Esophagus (tissue), 2 donors: ENCODE measurements around the gene EFCAB12. TPM values are rescaled to one million over a fixed set of nuclear protein-coding genes. Genes with fewer than 3 reads are reported as not detected.
"Not testable (repeated sequence)": the region's sequence is repeated elsewhere in the genome, so short reads cannot be mapped to it uniquely, and the experiment has no call there.

ENCODE experiments used
- H3K27ac ChIP-seq, 2 donors: one replicate each; pipeline ENCODE4 v1.5.1; 2013; ENCODE audit warnings: low read depth in 2 of 2, mild to moderate bottlenecking in 2 of 2, inconsistent platforms in 1 of 2, low read length in 1 of 2, moderate library complexity in 1 of 2
- H3K27me3 ChIP-seq, 2 donors: one replicate each; pipeline ENCODE4 v1.6.1; 2013; ENCODE audit warnings: low read length in 2 of 2, control low read depth in 1 of 2, mild to moderate bottlenecking in 1 of 2; ENCODE audit not compliant: insufficient read depth in 2 of 2, control insufficient read depth in 1 of 2
- H3K36me3 ChIP-seq, 2 donors: one replicate each; pipeline ENCODE4 v1.6.1; 2013; ENCODE audit warnings: low read length in 1 of 2; ENCODE audit not compliant: control insufficient read depth in 2 of 2, insufficient read depth in 2 of 2
- H3K4me1 ChIP-seq, 2 donors: one replicate each; pipeline ENCODE4 v1.6.1; 2013; ENCODE audit warnings: low read length in 1 of 2; ENCODE audit not compliant: control insufficient read depth in 2 of 2, insufficient read depth in 2 of 2
- H3K4me3 ChIP-seq, 2 donors: one replicate each; pipeline ENCODE4 v1.5.1; 2013; ENCODE audit warnings: low read length in 2 of 2, mild to moderate bottlenecking in 2 of 2, low read depth in 1 of 2, moderate library complexity in 1 of 2
- H3K9me3 ChIP-seq, 2 donors: one replicate each; pipeline ENCODE4 v1.6.1; 2013; ENCODE audit warnings: mild to moderate bottlenecking in 2 of 2, low read depth in 1 of 2, low read length in 1 of 2, moderate library complexity in 1 of 2; ENCODE audit not compliant: control insufficient read depth in 2 of 2, insufficient read depth in 1 of 2
- WGBS, 2 donors: extraction: QIAGEN DNeasy Blood & Tissue Kit; methylation state at CpG; one replicate each; pipeline ENCODE4 v1.1.7; 2013; 5-methylcytosine and 5-hydroxymethylcytosine counted together
- polyA plus RNA-seq, 2 donors: library from polyadenylated mRNA; stranded (reverse); fragments of 200-250 nt; gene quantifications; one replicate each; pipeline ENCODE4 v1.2.3, GENCODE V29; 2013
- donor health status: healthy with polysubstance abuse.
- donor health status: Bipolar disorder and iron deficiency.

EFCAB12 gene
- polyA plus RNA-seq, 2 donors = 0.02 to 0.08 TPM

DNA sequence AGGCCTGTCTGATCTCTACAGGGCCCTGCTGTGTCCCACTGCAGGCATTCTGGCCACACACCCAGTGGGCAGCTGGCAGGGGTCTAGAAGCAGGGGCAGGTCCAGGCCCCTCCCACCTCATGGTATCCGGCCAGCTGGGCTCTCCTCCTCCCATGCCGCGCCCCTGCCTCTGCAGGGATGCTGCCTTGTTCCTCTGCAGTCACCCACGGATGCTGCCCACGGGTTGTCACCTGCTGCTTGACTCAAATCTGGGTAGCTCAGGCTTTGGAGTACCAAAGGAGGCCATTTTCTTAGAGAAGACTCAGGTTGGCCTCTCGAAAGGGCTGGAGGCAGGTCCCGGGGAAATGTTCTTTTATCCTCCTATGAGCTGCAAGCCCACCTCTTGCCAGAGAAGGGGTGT is 25.0 kb downstream of the EFCAB12 start:
- H3K27ac ChIP-seq = no peak overlapping the region
- 74 to 83% methylated on average over 7 of the region's 7 CpGs for WGBS, 2 donors
- H3K9me3 ChIP-seq = no peaks in the 10 kb centered on the region

DNA sequence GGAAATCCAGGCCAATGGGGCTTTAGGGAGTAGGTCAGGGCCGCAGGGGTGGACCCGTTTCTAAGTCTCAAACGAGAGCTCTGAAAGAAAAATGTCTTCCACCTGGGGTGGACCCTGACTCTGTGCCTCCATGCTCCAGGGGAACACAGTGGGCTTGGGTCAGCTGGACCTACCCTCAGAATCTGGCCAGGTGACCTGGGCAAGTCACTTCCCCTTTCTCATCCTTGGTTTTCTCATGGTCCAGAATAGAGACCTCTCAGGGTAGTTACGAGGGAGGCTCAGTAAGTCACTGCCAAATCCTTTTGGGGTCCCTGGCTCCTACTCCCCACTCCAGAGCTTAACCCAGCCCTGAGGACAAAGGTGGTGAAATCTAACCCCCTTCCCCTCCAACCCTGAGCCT is 25.8 kb downstream of the EFCAB12 start:
- Histone ChIP-seq H3K9me3 (no peaks in the 10 kb centered on the region), H3K36me3 (no peaks in the 10 kb centered on the region), H3K4me1 (peaks cover 0 to 4% of the 10 kb centered on the region in 2 donors), H3K27me3 (no peaks in the 10 kb centered on the region), H3K27ac (no peak overlapping the region), H3K4me3 (no peak overlapping the region)
- WGBS, 2 donors = 83 to 90% methylated on average over 4 of the region's 4 CpGs

More for the DNA sequence above, 25.0 kb downstream of the EFCAB12 start:
- Histone ChIP-seq H3K36me3 (no peaks in the 10 kb centered on the region), H3K27me3 (no peaks in the 10 kb centered on the region), H3K4me1 (no peaks in the 10 kb centered on the region), H3K4me3 (no peak overlapping the region)

DNA sequence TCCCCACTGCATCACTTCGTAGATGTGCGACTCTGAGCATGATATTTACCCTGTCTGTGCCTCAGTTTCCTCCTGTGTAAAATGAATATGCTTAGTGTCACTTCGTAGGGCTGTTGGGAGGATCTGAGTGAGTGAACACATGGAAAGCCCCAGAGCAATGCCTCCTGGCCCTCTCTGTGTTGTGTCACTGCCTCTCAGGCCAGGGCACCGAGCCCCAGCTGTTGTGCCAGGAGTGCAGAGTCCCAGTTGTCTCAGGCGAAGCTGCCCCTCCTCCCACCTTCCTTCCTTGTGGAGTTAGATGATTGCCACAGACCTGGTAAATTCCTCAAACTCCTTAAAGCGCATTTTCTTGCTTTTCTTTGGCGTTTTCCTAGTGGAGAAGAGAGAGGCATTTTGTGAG is 26.2 kb downstream of the EFCAB12 start:
- no peaks in the 10 kb centered on the region for H3K9me3 ChIP-seq
- peaks cover 0 to 4% of the 10 kb centered on the region in 2 donors for H3K4me1 ChIP-seq
- 78 to 82% methylated on average over 7 of the region's 7 CpGs for WGBS, 2 donors
- no peak overlapping the region for H3K27ac ChIP-seq
- H3K27me3 ChIP-seq = no peaks in the 10 kb centered on the region
- no peak overlapping the region for H3K4me3 ChIP-seq
- H3K36me3 ChIP-seq = no peaks in the 10 kb centered on the region

DNA sequence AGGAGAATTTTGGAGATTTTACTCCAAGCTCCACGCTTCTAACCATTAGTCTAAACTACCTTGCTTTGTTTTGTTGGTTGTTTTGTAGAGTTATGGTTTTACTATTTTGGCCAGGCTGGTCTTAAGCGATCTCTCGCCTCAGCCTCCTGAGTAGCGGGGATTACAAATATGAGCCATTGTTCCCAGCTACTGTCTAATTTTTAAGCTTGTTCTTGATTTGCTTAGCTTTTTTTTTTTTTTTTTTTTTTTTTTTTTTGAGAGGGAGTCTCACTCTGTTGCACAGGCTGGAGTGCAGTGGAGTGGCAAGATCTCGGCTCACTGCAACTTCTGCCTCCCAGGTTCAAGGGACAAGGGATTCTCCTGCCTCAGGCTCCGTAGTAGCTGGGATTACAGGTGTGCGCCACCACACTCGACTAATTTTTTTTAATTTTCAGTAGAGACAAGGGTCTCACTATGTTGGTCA is 28.5 kb downstream of the EFCAB12 start:
- Histone ChIP-seq H3K4me3 (peak overlapping the region in 1 of 2 donors; percentile 81), H3K27me3 (no peaks in the 10 kb centered on the region), H3K4me1 (peaks cover 3 to 7% of the 10 kb centered on the region in 2 donors), H3K27ac (no peak overlapping the region), H3K36me3 (no peaks in the 10 kb centered on the region), H3K9me3 (no peaks in the 10 kb centered on the region)
- WGBS, 2 donors = 44 to 54% methylated on average over 8 of the region's 8 CpGs

DNA sequence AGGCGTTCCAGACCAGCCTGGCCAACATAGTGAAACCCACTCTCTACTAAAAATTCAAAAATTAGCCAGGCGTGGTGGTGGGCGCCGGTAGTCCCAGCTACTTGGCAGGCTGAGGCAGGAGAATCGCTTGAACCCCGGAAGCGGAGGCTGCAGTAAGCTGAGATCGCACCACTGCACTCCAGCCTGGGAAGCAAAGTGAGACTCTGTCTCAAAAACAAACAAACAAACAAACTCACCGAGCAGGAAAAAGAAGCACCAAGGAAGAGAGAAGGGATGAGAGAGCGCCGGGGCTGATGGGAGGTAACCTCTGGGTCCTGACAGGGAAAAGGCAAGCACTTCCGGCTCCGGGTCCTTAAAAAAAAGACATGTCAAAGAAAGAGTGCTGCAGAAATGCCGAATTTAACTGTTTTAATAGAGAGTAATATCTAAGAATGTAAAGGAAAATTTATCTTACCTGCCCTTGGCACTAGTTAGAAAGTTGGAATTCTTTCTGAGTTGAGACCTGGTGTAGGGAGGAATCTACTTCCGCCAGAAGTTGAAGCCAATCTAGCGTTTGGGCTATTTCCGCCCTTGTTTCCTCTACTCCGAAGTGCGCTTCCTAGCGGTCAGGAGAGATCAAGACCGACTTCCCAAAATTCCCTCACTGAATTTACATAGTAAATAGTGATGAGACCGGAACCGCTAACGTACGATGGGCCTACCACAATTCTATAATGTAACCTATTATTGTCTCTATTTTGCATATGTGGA is 29.1 kb downstream of the EFCAB12 start:
- H3K27me3 ChIP-seq = no peaks in the 10 kb centered on the region
- peaks cover 6 to 7% of the 10 kb centered on the region in 2 donors for H3K4me1 ChIP-seq
- 0% methylated on average over 25 of the region's 25 CpGs for WGBS, 2 donors
- peak overlapping the region; percentile 72 to 81 for H3K4me3 ChIP-seq
- H3K27ac ChIP-seq = peak overlapping the region; percentile 60 to 76
- no peaks in the 10 kb centered on the region for H3K9me3 ChIP-seq
- H3K36me3 ChIP-seq = no peaks in the 10 kb centered on the region

DNA sequence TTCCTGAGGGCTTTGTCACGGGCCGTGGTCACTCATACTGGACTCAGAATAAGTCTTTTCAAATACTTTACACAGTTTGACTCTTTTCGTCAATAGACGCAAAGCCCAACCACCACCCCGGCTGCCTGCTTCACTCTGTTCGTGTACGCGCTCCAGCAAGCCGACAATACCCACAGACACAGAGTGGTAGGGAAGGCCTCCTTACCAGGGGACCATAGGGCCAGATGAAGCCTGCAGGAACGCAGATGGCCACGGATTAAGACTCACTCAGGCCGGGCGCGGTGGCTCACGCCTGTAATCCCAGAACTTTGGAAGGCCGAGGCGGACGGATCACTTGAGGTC is 29.7 kb downstream of the EFCAB12 start:
- WGBS, 2 donors = 1 to 2% methylated on average over 18 of the region's 18 CpGs
- no peaks in the 10 kb centered on the region for H3K9me3 ChIP-seq
- H3K4me1 ChIP-seq = peaks cover 7% of the 10 kb centered on the region in 2 donors
- peak overlapping the region; percentile 72 to 81 for H3K4me3 ChIP-seq
- peak overlapping the region; percentile 60 to 76 for H3K27ac ChIP-seq
- no peaks in the 10 kb centered on the region for H3K27me3 ChIP-seq
- no peaks in the 10 kb centered on the region for H3K36me3 ChIP-seq

DNA sequence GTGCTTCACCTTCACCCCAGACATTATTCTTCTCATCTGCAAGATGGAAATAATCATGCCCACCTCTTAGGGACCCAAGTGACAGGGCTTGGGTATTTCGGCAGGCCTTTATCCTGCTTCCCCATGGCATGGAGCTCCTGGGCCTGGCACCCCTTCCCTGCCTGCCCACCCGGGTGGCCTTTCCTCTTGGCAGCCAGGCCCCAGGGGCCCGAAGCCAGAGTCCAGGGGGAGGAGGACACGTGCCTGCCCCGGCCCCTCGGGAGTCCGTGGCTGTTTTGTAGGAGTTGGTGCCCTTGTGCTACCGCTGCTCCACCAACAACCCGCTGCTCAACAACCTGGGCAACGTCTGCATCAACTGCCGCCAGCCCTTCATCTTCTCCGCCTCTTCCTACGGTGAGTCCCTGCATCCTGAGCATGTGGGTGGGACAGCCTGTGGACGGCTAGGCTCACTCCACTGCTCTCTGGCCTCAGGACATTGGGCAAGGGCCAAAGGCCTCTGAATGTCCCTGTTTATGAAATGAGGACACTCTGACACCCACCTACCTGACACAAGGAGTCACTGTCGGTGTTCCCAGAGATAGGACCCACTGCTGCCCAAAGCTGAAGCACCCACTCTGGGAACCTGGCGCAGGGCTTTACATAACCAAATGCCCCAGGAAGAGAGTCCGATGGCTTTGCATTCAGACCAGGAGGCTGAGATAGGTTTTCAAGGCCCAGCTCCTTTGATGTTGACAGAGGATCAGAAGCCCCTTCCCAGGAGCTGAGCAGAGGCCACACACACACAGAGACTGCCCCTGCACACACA is 34.5 kb downstream of the EFCAB12 start:
- WGBS, 2 donors = 76 to 89% methylated on average over 6 to 13 of the region's 17 CpGs
- not testable (repeated sequence) for H3K9me3 ChIP-seq, H3K36me3 ChIP-seq, H3K4me3 ChIP-seq, H3K27me3 ChIP-seq
- peaks cover 7 to 24% of the 10 kb centered on the region in 2 donors for H3K4me1 ChIP-seq
- H3K27ac ChIP-seq = peak overlapping the region; percentile 23 to 71

DNA sequence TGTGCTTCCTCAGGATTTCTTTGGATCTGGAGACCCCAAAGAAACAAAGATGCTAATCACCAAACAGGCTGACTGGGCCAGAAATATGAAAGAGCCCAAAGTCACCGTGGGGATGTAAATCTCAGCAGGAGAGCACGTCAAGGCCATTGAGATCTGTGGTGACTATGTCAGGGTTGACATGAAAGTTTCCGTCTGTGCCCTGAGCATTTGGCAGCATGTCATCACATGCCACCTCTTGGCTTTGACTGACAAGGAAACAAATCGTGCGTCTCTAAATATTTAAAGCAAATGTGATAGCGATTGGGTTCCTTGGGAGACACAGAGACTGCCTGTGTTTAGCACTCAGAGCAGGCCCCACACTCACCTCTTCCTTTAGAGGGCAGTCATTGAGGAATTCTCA is 35.2 kb downstream of the EFCAB12 start:
- WGBS, 2 donors = 48 to 61% methylated on average over 6 of the region's 6 CpGs
- Histone ChIP-seq H3K27me3 (no peaks in the 10 kb centered on the region), H3K9me3 (no peaks in the 10 kb centered on the region), H3K4me1 (peaks cover 7 to 24% of the 10 kb centered on the region in 2 donors), H3K36me3 (peaks cover 6 to 10% of the 10 kb centered on the region in 2 donors), H3K27ac (peak overlapping the region; percentile 23 to 71), H3K4me3 (no peak overlapping the region)

DNA sequence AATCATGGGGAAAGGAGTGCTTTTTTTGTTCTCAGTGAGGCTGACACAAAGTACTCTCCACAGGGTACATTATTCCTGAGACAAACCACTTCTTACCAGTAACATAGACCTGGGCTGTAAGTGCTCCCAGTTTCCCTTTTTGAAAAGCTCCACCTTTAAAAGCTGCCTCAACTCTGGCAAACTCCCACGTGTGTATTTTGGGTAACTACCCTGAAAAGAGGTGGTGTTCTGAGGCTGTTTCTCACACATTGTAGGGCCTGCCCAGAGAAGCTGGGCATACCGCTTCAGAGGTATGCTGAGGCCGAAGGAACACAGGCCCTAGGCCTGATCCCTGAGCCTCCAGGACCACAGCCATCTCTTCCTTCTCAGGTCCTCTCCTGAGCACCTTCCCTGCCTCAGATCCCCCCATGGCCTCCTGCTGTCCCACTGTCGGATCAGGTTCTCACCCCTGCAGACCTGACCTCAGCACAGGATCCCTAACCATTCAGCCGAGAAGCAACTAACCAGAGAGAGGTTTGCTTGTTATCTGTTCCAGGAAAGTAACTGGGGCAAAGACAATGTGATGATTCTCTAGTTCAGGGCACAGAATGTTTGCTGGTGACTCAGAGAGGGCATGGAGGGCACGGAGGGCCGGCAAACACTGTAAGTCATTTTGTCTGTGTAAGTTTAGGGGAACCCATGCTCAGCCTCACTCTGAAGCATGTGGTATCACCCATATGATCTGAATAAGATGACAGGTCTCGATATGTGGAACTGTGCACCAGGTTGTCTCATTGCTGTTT is 36.1 kb downstream of the EFCAB12 start:
- H3K4me3 ChIP-seq, H3K9me3 ChIP-seq, H3K27me3 ChIP-seq: not testable (repeated sequence)
- Histone ChIP-seq H3K36me3 (peaks cover 6 to 11% of the 10 kb centered on the region in 2 donors), H3K27ac (peak overlapping the region; percentile 66 to 80), H3K4me1 (peaks cover 3 to 24% of the 10 kb centered on the region in 2 donors)
- 58 to 77% methylated on average over 6 to 8 of the region's 8 CpGs for WGBS, 2 donors
